Stomach (tissue), 4 donors: ENCODE measurements around the gene RIMBP2.

Source experiments
- CTCF ChIP-seq, 7 experiments: fragments of 450-650 bp in 4 of 7; fragments of 200-600 bp in 3 of 7; sonication (generic) in 3 of 7; IDR thresholded peaks; one replicate each; pipeline ENCODE4 v1.5.1; 2016 to 2019; ENCODE audit warnings: antibody characterized with exemption in 7 of 7, control low read depth in 2 of 7, mild to moderate bottlenecking in 1 of 7
- EP300 ChIP-seq: sonication (generic); formaldehyde crosslinking; IDR thresholded peaks from one replicate; pipeline ENCODE4 v1.6.1; 2017; ENCODE audit warnings: antibody characterized with exemption
- POLR2A ChIP-seq, 4 donors: fragments of 450-650 bp; IDR thresholded peaks; one replicate each; pipeline ENCODE4 v1.6.1; 2016; ENCODE audit warnings: antibody characterized with exemption in 4 of 4, control low read depth in 2 of 4, mild to moderate bottlenecking in 1 of 4, moderate library complexity in 1 of 4
- POLR2AphosphoS5 ChIP-seq, 3 donors: sonication (generic); formaldehyde crosslinking; IDR thresholded peaks; one replicate each; pipeline ENCODE4 v1.6.1; 2016; ENCODE audit warnings: antibody characterized with exemption in 3 of 3

- TF ChIP-seq CTCF (IDR thresholded peaks at IDR 0.05), result no peak
- no peak for TF ChIP-seq POLR2AphosphoS5 (IDR thresholded peaks at IDR 0.05)
- TF ChIP-seq EP300, result no peak
- no peak for TF ChIP-seq POLR2A (IDR thresholded peaks at IDR 0.05)
These were observed 9.1 kb downstream of the RIMBP2 start for GRCh38 chr12:130706885-130707570.
